NCI-H748 (cell line): Measurements from ENCODE around the gene KRTAP10-6.
"Not testable (repeated sequence)": the region's sequence is repeated elsewhere in the genome, so short reads cannot be mapped to it uniquely, and the experiment has no call there.

Experiments used
- DNase-seq: peaks from one replicate; lab custom pipeline; 2025; ENCODE audit not compliant: unreplicated experiment; lab: John Stamatoyannopoulos, UW

Gene KRTAP10-6

DNA sequence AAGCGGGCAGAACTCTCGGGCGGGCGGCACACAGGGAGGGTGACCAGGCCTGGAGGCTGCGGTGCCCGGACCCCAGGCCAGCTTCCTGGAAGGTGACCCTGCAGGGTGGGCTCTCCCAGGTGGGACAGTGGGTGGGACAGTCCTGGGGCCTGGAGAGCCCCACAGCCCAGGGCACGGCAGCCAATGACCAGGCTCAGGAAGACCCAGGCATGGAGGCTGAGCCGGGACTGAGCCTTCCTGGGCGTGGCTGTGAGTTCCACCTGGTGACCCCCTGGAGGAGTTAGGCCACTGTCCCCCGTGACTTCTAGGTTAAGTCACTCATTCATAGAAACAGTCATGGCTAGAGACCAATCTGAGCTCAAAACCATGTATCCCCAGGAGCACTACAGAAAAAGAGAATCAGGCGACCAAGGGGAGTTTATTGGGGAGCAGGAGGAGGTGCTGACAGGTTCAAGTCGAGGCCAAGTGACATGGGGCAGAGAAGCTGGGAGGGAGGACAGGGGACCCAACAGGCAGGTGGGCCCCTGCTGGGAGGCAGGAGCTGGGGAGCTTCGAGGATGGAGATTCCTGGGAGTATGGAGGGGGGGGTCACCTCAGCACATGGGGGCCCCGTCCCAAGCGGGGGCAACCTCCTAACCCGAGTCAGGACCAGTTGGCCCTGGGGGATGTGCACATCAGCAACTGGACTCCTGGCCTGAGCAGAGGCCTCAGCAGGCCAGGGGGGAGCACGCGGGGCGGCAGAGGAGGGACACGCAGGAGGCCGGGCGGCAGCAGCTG, 13.1 kb downstream of the KRTAP10-6 start:
- no peak for DNase-seq

- no peak for DNase-seq
These were observed 13.8 kb downstream of the KRTAP10-6 start for GRCh38 chr21:44578371-44579055.

GRCh38 chr21:44576025-44576420, 16.3 kb downstream of the KRTAP10-6 start:
- DNase-seq: no peak

DNA sequence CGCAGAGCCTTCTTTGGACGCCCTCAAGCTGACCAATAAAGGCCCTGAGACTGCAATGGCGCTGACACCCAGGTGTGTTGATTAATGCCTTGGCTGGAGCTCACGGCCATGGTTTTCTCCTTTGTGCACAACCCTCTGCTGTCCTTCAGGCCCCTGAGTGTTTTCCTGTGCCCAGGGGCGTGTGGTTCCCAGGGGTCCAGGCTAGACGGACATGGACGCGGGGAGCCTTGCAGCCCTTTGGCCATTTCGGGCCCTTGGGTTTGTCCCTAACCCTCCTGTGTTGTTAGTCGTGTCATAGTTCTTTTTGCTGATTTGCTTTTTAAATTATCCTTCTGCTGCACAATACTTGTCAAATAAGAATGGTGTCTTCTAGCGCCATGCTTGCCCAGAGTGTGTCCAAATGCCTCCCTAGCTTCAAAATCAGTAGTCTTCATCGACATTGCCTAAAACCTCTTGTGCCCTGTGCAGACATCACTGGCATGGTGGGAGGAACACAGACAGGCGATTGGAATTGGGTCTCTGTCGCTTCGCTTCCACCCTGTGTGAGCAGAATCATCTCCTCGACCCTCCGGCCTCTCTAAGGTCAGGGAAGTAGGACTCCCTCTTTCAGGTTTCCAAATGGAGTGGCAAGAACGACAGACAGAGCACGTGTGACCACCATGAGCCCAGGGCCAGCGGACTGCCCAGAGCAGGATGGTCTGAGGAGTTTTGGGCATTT, 16.8 kb downstream of the KRTAP10-6 start:
- no peak for DNase-seq

DNA sequence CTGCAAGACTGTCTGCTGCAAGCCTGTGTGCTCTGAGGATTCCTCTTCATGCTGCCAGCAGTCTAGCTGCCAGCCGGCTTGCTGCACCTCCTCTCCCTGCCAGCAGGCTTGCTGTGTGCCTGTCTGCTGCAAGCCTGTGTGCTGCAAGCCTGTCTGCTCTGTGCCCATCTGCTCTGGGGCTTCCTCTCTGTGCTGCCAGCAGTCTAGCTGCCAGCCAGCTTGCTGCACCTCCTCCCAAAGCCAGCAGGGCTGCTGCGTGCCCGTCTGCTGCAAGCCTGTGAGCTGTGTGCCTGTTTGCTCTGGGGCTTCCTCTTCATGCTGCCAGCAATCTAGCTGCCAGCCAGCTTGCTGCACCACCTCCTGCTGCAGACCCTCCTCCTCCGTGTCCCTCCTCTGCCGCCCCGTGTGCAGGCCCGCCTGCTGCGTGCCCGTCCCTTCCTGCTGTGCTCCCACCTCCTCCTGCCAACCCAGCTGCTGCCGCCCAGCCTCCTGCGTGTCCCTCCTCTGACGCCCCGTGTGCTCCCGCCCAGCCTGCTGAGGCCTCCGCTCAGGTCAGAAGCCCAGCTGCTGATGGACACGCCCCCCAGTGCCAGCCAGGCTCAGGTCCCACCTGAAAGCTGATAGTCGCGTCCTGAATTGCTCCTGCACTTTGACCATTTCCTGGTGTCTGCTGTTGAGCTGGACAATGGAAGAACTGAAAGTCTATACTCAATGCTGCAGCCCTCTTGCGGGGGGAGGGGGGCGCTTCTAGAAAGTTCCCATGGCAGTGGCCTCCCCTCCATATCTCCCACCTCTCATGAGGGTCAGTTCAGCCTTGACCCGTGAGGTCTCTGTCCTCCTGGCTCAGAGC, 17.6 kb downstream of the KRTAP10-6 start:
- peak; percentile 79 for DNase-seq

DNA sequence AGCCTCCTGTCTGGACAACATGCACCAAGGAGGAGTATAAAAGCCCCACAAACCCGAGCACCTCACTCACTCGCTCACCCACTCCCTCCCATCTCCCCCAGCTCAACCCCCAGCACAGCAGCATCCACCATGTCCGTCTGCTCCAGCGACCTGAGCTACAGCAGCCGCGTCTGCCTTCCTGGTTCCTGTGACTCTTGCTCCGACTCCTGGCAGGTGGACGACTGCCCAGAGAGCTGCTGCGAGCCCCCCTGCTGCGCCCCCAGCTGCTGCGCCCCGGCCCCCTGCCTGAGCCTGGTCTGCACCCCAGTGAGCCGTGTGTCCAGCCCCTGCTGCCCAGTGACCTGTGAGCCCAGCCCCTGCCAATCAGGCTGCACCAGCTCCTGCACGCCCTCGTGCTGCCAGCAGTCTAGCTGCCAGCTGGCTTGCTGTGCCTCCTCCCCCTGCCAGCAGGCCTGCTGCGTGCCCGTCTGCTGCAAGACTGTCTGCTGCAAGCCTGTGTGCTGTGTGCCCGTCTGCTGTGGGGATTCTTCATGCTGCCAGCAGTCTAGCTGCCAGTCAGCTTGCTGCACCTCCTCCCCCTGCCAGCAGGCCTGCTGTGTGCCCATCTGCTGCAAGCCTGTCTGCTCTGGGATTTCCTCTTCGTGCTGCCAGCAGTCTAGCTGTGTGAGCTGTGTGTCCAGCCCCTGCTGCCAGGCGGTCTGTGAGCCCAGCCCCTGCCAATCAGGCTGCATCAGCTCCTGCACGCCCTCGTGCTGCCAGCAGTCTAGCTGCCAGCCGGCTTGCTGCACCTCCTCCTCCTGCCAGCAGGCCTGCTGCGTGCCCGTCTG, 18.5 kb downstream of the KRTAP10-6 start, which contains the start of gene KRTAP10-4:
KRTAP10-4 (plus strand) TSS at position 100 of the 827 bp plus-strand sequence; CDS start at position 130, 30 bp downstream.
- not testable (repeated sequence) for DNase-seq

DNA sequence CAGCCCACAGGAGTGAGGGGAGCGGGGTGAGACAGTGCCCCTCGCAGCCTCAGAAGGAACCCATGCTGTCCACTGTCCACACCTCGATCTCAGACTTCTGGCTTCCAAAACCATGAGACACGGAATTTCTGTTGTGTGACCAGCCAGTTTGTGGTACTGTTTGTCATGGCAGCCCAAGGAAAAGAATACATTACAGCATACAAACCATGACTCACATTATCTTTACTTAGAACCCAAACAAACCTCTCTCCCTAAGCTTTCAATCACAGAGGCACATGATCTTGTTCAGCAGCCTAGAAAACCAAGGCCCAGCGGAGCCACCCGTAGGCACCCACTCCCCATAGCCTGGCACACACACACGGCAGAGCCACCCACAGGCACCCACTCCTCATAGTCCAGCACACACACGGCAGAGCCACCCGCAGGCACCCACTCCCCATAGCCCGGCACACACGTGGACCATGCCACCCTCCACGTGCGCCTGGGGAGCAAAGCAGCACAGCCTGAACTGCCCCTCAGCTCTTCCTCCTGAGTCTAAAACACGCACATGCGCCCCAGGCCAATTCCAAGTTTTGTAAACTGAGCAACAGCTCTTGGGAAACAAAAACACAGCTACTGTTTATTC, 19.2 kb downstream of the KRTAP10-6 start:
- no peak for DNase-seq

DNA sequence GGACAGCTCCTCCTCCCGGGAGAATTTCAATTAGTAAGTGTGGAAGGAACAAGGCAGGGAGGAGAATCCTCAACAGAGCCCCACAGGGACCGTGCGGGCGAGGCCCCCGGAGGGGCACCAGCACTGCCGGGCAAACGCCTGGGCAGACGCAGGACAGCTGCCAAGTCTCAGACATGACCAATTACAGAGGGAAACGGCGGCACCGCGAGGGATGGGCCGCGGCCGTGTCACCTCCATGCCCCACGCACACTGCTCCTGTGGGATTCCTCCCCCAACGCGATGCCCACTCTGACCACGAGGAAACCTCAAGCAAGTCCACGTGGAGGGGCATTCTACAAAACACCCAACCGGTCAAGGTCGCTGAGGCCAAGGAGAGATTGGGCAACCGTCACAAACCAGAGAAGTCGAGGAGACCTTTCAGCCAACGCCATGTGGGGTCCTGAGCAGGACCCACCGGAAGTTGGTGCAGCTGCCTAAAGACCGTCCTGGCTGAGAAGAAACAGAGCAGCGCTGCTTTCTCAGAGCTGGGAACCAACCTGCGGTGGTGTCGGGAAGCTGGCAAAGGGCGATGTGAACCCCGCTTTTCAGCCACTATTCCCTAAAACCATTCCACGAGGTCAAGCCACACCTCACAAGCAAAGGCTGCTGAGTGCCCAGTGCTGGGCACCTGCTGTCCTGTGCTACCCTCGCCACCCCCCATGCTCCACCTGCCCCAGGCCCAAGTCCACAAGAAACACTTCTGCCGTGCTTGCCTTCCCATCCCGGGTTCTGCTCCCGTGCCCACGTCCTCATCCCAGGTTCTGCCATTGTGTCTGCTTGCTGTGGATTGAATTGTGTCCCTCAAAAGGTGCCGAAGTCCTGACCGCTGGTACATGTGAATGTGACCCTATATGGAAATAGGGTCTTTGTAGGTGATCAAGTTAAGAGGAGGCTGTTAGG, 20.2 kb downstream of the KRTAP10-6 start:
- no peak for DNase-seq

DNA sequence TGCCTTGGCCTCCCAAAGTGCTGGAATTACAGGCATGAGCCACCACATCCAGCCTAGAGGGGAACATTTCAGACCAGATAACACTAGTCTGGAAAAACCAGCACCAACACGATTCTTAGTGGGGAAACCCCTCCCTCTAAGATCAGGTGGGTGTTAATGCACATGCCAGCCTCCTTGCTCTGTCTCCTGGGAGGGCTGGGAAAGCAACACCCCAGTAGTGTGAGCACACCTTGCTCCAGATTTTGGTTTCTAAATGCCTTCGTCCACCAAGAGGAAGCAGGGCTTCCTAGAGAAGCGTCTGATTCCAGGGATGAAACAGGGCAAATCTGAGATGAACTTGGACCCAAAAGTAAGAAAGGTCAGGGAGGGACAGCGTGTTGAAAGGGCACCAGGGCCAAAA, 21.0 kb downstream of the KRTAP10-6 start:
- no peak for DNase-seq

- no peak for DNase-seq
These were observed 22.3 kb downstream of the KRTAP10-6 start for GRCh38 chr21:44569861-44570517.

- DNase-seq: peak; percentile 62
These were observed 23.4 kb downstream of the KRTAP10-6 start for GRCh38 chr21:44568667-44569556.

GRCh38 chr21:44568261-44568660, 24.0 kb downstream of the KRTAP10-6 start:
- no peak for DNase-seq

- DNase-seq: no peak
These were observed 24.7 kb downstream of the KRTAP10-6 start for GRCh38 chr21:44567481-44568171.

- no peak for DNase-seq
These were observed 25.9 kb downstream of the KRTAP10-6 start for GRCh38 chr21:44566403-44566802.

DNA sequence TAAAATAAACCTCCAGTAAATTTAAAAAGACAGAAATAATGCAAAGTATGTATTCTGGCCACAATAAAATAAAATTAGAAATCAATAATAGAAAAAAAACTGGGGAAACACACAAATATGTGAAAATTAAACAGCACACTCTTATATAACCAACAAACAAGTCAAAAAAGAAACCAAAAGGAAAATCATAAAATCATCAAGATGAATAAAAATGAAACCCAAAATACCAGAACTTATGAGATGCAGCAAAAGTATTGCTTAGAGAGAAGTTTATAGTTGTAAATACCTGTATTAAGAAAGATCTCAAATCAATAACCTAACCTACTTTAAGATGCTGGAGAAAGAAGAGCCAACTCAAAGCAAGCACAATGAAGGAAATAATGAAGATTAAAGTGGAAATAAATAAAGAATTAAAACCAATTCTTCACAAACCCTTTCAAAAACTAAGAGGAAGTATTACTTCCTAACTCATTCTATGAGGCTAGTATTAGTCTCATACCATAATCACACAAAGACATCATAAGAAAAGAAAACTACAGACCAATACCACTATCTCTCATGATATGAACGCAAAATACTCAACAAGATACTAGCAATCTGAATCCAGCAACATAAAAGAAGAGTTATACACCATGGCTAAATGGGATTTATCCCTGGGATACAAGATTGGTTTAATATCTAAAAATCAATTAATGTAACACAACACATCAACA, 27.3 kb downstream of the KRTAP10-6 start:
- no peak for DNase-seq

DNA sequence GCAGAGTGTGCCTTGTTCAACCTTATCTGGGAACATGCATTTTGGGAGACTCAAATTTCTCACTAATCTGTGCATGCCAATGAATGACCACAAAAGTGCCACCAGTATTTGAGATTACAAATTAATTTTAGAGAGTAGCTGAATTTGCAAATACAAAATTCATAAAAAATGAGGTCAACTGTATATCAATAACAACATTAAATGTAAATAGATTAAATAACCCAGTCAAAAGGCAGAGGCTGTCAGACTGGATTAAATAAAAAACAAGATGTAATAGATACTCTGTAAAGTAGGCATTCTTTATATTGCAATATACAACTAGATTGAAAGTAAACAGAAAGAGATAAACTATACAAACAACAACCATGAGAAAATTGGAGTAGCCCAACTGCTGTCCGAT, 28.2 kb downstream of the KRTAP10-6 start:
- DNase-seq: no peak
